IPS-11a (cell line): ENCODE results near the gene CSKMT.

Experiments used
- H3K4me3 ChIP-seq: one replicate; pipeline ENCODE4 v1.5.1; 2013; ENCODE audit warnings: low read depth, low read length, control low read depth

The CSKMT gene

GRCh38 chr11:62715150-62716130, 50.3 kb downstream of the CSKMT start:
- no peak overlapping the region for H3K4me3 ChIP-seq

GRCh38 chr11:62716206-62716605, 51.1 kb downstream of the CSKMT start:
- no peak overlapping the region for H3K4me3 ChIP-seq

DNA sequence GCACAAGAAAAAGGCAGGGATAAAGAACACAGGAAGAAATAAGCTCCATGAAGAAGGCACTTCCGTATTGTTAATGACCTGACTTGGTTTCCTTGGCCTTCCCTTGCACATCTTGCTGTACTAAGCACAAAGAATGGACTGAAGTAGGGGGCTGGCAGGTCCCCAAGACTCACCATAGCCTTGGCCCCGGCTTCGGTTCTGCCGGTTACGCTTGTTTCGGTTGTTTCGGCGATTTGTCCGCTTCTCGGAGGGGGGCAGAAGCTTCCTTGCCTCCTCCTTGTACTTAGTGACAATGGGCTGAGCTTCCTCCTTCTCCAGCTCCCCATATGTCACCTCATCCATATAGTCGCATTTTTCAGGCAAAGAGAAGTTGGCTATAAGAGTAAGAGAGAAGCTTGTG, 51.7 kb downstream of the CSKMT start:
- H3K4me3 ChIP-seq = no peak overlapping the region
